Right lobe of liver (tissue), 4 donors: ENCODE measurements around the gene DTNB.

ENCODE experiments used
- POLR2A ChIP-seq: fragments of 450-650 bp; IDR thresholded peaks from one replicate; pipeline ENCODE4 v1.6.1; 2017; ENCODE audit warnings: antibody characterized with exemption, mild to moderate bottlenecking
- TF ChIP-seq, protein P1 (sequence below), 4 donors: fragments of 200-600 bp in 3 of 4; fragments of 450-650 bp in 1 of 4; IDR thresholded peaks; one replicate each; pipeline versions ENCODE4 v1.5.1 to v1.8.0; 2016 to 2022; ENCODE audit warnings: antibody characterized with exemption in 4 of 4, mild to moderate bottlenecking in 2 of 4
- donor health status: DM: no; HTN: no; CAD: no.
- donor health status: DM: no; HTN: no; CAD: no.
- donor health status: DM: no; HTN: yes; CAD: no.

DNA sequence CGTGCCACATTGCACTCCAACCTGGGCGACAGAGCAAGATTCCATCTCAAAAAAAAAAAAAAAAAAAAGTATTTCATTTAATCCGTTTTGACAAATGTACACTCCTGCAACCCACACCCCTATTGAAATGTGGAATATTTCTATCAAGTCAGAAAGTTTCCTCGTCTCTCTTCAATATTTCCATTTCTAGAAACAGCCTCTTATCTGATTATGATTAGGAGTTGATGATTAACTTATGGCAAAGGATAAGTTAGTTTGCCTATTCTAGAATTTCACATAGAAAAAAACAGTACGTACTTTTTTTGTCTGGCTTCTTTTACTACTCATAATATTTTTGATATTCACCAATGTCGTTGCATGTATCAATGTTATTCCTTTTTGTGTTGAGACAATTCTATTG is 224.6 kb downstream of the DTNB start:
- TF ChIP-seq, protein P1, sequence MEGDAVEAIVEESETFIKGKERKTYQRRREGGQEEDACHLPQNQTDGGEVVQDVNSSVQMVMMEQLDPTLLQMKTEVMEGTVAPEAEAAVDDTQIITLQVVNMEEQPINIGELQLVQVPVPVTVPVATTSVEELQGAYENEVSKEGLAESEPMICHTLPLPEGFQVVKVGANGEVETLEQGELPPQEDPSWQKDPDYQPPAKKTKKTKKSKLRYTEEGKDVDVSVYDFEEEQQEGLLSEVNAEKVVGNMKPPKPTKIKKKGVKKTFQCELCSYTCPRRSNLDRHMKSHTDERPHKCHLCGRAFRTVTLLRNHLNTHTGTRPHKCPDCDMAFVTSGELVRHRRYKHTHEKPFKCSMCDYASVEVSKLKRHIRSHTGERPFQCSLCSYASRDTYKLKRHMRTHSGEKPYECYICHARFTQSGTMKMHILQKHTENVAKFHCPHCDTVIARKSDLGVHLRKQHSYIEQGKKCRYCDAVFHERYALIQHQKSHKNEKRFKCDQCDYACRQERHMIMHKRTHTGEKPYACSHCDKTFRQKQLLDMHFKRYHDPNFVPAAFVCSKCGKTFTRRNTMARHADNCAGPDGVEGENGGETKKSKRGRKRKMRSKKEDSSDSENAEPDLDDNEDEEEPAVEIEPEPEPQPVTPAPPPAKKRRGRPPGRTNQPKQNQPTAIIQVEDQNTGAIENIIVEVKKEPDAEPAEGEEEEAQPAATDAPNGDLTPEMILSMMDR (IDR thresholded peaks at IDR 0.05) = no peak
- TF ChIP-seq POLR2A = no peak
